Measurements from ENCODE around the gene KAT2A.

Gene KAT2A

DNA sequence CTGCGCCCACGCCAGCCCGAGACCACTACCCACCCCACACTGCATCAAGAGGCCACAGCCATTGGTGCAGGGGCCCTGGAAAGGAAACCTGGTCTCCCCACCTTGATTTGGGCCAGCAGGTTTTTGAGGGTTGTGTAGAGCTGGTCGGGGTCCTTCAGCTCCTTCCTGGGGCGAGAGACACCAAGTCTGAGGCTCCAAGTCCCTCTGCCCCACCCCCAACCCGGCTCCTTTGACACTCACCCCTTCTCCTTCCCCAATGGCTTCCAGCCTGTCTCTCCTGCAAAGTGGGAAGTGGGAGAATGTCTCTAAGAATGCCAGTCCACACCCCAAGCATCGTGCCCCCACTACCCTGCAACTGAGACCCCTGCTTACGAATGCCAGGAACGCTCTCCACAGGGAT, 7.0 kb downstream of the KAT2A start:
- no peak for DNase-seq (ENCODE audit: low read depth in 2 of 2)

DNA sequence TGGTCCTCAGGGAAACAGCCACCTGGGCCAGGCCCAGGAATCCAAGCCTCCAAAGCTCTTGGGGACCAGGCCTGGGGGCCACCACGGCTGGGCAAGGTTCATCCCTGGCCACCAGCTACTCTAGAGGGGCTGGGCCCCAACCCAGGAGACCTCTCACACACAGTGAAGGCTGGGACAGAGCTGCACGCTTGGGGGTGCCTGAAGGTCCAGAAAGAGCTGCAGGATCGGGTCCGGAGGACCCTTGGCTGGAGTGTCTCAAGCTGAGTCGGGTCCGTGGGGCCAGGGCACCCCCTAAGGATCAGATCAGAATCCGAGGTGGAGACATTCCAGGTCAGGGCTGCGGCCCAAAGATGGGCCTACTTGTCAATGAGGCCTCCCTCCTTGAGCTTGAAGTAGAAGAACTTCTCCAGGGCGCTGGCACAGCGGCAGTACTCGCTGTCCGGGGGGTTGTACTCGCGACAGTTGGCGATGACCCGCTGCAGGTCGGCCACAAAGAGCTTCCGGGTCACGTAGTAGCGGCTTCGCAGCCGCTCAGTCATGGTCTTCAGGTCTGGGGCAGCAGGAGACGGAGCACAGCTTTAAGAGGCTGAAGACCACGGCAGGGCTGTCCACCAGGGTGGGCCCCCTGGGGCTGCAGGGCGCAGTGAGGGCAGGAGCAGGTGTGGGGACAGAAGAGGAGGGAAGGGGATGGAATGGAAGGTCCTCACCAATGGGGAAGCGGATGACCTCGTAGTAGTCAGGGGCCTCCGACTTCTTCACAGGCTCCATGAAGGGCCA, 7.7 kb downstream of the KAT2A start:
- DNase-seq (ENCODE audit: low read depth in 2 of 2) = no peak

DNA sequence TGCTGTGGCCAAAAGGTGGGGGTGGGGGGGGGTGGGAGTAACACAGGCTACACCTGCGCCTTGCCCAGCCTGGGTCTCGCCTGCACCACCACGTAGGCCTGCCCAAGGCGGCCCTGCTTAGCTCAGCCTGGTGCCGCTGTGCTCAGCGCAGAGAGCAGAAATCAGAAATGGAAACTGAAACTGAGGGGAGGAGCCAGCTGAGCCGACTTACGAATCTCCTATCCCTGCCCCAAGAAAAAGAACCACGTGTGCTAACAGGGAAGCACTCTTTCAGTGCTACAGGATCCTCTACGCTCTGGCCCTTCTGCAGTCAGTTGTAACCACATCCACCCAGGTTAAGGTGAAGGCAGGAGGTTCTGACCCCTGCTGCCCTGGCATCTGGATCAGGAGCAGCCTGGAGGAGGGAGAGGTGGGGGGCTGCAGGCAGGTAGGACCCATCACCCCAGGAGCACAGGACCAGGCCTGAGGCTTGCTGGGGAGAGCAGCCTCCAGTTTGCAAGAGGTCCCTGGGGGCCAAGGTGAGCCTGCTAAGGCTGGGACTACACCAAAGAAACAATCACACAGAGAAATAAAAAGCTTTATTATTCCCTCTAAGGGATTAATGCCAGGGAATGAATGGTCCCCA, 8.5 kb downstream of the KAT2A start, which contains the start of gene DHX58:
DHX58 (minus strand) TSS at position 163 of the 625 bp plus-strand sequence. CDS start 822 bp downstream, outside the sequence.
- peak; percentile 65 to 70 for DNase-seq (ENCODE audit: low read depth in 2 of 2)

DNA sequence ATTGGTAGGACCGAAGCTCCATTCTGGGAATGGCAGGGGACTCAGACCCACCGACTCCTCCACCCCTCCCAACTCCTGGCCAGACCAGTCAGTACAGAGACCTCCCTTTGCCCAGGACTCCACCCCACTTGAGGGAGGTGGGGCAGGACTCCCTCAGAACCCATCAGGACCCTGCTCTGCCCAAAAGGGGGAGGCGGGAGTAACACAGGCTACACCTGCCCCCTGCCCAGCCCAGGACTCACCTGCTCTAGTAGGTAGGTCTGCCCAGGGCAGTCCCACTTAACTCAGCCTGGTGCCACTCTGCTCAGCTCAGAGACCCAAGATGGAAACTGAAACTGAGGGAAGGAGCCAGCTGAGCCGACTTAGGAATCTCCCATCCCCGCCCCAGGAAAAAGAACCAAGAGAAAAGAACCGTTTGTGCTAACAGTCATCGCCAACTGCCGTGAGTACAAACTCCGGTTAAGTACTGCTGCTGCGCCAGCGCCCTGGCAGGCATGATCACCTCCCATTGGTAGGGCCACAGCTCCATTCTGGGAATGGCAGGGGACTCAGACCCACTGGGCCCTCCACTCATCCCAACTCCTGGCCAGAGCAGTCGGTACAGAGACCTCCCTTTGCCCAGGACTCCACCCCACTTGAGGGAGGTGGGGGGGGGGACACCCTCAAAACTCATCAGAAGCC, 9.2 kb downstream of the KAT2A start:
- DNase-seq (ENCODE audit: low read depth in 2 of 2) = no peak

DNA sequence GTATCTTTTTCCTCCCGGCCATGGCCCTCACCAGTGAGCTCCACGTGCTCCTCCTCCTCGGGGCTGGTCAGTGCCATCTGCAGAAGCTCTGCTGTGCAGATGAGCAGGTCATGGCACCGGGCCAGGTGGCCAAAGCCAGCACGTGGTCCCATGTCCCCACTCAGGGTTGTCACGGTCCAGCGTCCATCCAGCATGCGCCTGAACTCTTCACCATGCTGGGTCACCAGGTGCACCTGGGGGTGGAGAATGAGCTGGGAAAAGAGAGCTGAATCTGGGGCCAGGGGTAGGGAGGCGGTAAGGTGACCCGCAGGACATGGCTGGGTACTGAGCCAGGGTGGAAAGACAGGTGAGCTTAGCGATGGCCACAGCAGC, 9.9 kb downstream of the KAT2A start:
- DNase-seq (ENCODE audit: low read depth in 2 of 2) = no peak

DNA sequence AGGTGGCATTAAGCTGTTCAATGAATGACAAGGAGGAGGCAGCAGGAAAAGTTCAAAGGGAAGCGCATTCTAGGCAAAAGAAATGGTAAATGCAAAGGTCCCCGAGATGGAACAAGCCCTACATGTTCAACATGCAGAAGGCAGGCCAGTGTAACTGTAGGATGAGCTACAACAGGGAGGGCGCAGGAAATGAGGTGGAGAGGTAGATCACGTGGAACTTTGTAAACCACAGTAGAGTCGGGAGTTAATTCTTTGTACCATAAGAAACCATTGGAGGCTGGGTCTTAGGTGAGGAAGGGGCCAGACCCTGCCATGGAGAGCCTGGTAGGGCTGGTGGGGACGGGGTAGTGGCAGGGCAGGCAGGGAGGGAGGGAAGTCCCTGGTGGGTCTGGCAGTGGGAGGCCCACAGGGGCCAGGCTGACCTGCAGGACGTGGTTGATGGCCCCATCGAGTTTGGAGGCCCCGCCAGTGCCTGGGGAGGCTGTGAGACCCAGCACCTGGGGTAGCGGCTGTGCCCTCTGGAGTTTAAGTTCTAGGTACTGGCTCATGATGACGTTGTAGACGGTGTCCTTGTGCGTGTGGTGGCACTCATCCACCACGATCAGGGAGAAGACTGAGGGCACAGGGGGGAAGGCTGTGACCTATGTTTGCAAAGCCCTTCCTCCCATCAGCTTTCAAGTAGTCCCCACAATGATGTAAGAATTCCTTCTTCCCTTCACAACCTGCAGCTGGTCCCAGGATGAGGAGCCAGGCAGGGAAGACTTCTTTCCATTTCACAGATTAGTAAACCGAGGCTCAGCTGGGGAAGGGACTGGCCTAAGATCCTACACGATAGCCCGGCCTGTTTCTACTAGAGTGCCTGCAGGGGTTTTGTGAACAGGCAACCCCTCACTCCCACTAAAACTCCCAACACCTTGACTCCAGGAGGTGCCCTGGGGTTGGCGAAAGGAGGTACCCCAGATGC, 10.6 kb downstream of the KAT2A start:
- DNase-seq (ENCODE audit: low read depth in 2 of 2) = no peak

DNA sequence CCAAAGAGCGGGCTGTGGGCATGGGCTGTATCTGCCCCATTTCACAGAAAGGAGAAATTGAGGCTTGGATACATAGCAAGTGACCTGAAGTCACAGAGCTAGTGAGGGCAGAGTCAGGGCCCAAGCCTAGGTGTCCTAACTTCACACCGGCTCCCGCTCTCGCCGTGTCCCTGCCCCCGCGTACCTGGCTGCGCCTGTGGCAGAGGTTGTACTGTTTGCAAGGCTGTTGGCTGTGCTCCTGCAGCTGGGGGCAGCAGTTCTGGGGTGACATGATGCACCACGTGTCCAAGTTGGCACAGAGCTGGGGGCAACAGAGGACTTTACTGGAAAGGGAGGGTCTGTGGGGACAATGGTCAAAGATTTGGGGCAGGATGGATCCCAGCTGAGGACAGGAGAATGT, 12.1 kb downstream of the KAT2A start:
- DNase-seq (ENCODE audit: low read depth in 2 of 2) = no peak

DNA sequence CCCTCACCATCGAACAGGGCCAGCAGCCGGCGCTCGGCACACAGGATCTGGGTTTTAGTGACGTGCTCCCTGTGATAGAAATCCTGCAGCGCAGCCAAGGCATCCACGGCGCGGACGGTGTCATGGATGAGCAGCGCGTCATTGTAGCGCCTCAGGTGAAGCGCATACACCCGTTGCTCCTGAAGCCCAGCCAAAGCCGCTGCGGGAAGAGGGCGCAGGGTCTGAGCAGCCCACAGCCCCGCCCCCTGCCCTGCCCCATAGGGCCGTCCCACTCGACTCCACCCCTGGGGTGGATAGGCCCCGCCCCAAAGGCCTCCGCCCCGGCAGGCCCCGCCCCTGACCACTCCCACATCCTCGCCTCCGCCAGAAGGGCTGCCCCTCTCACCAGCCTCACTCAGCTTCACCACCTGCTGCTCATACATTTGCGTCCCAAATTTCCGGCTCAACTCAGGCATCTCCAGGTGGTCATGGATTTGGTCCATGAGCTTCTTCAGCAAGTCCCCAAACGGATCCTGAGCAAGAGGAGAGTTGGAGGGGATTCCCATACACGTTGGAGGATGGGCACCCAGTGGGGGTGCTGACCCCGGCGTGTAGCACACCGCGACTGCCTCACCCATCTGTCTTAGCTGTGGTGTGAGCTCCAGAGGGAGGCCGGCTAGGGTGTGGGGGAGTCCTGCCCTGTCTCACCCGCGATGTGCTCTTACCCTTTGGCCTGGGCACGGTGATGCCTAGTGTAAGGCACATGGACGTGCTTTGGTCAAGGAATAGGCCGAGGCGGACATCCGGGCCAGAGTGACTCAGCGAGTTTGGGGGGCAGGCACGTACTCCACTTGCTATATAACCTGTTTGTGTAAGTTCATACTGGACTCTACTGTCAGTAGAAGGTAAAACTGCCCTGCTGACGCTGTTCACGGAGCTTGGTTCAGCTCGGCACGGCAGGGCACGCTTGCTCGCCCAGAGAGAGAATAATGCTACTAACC, 13.3 kb downstream of the KAT2A start:
- DNase-seq (ENCODE audit: low read depth in 2 of 2) = peak; percentile 87 to 92

DNA sequence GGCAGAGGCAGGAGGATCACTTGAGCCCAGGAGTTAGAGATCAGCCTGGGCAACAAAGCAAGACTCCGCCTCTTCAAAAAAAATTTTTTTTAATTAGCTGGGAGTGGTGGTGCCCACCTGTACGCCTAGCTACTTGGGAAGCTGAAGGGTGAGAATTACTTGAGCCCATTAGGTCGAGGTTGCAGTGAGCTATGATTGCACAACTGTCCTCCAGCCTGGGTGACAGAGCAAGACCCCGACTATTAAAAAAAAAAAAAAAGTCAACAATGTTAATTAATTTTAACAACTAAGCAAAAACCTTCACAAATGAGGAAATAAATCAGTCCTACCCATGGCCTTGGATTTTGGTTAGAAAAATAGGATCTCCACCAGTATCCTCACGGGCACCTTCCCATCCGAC, 14.0 kb downstream of the KAT2A start:
- no peak for DNase-seq (ENCODE audit: low read depth in 2 of 2)

DNA sequence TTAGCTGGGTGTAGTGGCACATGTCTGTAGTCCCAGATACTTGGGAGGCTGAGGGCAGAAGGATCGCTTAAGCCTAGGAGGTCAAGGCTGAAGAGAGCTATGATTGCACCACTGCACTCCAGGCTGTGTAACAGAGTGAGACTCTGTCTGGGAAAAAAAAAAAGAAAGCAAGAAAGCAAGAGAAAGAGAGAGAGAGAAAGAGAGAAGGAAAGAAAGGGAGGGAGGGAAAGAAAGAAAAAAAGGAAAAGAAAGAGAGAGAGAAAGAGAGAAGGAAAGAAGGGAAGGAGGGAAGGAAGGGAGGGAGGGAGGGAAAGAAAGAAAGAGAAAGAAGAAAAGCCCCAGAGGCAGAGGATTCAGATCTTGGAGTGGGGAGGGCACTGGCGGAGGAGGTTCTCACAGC, 15.2 kb downstream of the KAT2A start:
- DNase-seq (ENCODE audit: low read depth in 2 of 2) = no peak

DNA sequence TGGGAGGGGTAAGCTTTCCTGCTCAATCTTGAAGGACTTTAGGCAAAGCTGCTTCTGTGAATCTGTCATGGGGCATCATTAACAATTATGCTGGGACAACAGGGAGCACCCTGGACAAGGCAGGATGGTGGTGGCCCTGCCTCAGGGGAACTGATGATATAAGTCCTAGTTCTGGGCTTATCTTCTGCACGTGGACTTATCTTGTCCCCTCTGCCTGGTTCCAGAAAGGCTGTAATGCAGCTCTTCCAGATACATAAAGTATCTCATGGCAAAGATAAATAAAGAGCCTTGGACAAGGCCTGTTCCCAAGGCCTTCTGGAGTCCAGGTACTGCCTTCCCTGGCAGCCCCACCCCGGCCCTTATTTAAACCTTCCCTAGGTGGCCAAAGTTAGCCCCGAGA, 16.9 kb downstream of the KAT2A start:
- DNase-seq (ENCODE audit: low read depth in 2 of 2) = no peak

DNA sequence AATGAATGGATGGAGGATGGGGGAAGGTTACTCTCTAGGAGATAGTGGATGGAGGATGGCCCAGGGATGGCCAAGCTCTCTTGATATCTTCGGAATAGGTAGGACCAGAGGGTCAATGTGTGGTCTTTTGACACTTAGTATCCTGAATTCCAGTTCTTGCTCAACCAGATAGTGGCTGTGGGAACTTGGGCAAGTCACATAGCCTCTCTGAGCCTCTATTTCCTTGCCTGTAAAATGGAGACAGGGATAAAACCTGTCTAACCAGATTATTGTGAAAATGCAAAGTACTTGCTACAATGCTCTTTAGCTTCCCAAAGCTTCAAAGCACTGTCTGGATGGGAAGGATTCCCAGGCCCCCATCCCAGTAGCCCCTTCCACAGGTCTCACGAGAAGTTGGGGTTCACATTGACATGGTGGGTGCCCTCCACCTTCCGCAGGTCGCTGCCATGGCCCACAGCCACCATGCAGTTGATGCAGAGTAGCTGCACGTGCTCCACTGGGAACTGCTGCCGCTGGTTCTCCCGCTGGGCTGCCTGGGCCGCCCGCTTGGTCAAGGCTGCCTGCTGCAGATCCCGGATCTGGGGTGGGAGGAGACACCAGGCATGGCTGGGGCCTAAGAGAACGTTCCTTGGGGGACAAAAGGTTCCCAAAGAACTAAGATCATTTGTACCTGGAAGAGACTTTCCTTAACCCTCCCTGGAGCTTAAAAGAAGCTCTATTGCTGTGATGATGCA, 17.8 kb downstream of the KAT2A start:
- DNase-seq (ENCODE audit: low read depth in 2 of 2) = no peak

DNA sequence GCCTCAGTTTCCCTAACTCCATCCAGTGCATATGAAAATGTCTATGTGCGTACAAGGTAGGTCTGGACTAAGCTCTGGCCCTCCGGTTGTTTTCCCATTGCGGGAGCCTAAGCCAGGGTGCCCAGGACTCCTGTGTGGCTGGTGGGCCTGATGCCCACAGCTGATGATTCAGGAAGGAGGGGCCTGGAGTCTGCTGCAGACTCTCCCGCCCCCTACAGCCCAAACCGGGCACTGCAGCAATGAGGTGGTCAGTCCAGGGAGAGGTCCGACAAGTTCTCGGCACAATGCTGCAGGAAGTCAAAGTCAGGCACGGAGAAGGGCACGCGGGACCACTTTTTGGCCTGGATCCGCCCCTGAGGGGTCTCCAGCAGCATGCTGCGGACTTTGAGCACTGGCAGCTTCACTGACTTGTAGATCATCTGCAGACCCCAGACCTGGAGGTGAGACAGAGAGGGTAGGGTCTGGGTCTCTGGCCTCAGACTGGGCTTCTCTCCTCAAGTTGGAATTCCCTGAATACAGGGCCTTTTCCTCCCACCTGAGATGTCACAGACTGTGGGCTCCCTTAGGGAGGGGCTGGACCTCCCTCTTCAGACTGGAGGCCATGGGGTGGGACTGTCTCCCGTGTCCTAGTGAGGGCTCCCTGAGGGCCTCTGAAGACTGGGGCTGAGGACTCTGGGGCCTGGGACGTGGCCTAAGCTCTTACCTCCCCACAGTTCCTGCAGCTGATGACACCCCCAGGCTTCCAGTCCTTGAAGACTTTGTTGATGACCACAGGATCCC, 19.5 kb downstream of the KAT2A start:
- DNase-seq (ENCODE audit: low read depth in 2 of 2) = peak; percentile 56 to 65

DNA sequence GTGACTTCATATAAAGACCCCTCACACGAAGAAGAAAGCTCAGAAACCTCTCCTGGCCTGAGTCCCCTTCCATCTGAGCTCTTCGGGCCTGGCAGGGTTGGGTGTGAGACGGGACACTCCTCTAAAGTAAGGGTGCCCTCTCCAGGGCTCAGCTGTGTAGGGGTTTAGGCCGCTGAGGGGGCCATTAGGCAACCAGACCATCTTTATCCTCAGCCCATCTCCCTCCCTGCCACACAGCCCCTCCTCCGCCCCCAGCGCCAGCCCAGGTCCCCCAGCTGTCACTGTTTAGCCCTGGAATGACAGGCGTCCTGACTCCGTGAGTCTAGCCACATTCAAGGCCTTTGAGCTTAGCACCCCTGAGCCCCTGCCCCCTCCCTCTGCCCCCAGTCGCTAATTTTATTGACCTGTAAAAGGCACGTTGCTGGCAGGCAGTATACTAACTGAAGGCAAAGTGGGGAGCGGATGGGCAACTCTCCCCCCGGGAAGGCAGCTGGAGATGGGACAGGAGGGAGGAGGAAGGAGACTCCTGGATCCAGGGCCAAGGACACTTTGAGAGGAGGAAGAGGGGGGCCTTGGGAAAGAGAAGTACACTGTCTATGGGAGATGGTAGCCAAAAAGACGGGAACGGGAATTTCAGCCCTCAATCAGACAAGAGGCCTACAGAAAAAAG, 22.3 kb downstream of the KAT2A start:
- DNase-seq (ENCODE audit: low read depth in 2 of 2) = no peak

DNA sequence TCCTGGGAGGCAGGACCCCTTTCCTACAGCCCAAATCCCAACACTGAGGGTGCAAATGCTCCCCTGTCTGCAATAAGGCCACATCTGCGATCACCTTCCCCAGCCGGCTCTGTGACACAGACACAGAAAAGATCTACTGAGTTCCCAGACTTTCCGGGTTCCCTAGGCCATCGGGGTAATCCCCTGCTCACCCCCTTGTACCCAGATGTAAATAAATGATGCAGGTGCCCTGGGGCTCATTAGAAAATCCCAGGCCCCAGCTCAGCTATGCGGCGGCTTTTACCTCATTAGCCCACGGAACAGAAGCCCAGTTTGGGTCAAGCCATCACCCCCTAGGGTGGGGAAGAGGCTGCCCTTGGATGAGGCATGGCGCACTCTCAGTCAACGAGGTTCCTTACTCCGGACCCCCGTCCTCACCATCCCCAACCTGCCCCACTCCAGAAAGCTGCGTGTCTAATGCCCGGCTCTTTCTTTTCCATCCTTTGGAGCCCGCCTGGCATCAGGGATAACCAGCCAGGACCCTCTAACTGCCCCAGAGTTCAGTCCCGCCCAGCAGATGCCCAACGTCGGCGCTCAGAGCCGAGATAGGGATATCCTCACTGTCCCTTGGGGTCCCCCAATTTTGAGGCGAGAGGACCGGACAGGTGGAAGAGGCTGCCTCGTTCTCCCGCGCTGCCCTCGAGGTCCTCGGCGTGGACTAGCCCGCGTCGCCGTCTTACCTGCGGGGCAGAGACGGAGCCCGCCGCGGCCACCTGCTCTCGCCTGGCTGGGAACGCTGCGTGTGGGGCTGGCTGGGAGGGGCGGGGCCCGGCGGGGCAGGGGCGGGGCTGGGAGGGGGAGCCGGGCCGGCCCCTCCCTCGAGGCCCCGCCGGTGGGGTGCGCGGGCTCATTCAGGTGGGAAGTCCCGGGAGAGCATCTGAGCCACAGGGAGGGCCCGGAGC, 23.2 kb downstream of the KAT2A start, which contains the start of gene ZNF385C:
ZNF385C (minus strand) TSS at position 783 of the 941 bp plus-strand sequence. CDS start 35,417 bp downstream, outside the sequence.
- no peak for DNase-seq (ENCODE audit: low read depth in 2 of 2)

DNA sequence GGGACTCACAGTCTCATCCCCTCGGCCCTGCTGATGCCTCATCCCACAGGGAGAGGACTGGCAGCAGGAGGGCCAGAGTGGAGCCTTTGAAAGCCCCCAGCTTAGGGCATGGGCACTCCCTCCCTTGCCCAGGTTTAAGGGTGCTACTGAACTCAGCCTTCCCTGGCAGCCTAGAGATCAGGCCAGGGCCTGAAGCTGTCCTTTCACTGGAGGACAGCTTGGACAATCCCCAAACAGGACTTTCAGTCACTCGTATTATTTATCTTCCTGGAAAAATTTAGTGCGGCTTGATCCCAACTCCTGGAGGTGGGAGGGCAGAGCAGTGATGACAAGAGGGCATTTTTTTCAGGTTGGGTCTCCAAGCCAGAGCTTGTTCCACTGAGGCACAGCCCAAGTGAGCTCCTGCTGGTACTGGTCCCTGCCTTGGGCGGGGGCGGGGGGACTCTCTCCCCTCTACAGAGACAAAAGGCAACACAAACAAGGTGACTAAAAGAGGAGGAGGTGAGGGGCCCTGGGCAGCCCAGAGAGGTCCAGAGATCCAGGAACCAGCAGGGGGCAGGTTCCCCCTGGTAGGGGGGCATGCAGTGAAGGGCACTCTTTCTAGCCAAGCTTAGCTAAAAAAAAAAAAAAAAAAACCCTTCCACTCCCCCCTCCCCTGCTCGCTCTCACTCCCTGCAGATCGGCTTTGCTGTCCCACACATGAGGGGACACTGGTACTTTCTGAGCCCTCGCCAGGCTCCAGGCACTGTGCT, 24.6 kb downstream of the KAT2A start:
- no peak for DNase-seq (ENCODE audit: low read depth in 2 of 2)
